GM19395 (cell line): ENCODE results near the gene STK4.

Experiments
- ATAC-seq: cut with Tn5 transposase; IDR thresholded peaks from one replicate; pipeline ENCODE4 v1.9.1; 2021; ENCODE audit warnings: mild to moderate bottlenecking, moderate library complexity; ENCODE audit not compliant: unreplicated experiment

The STK4 gene

GRCh38 chr20:44966030-44966961 is at the start of gene STK4:
Gene STK4 (plus strand): TSS chr20:44966512. CDS start chr20:44966569, 57 bp downstream.
- ATAC-seq: peak; percentile 63

GRCh38 chr20:44916586-44916985 is 49.7 kb upstream of the STK4 start:
- ATAC-seq: no peak

GRCh38 chr20:44917399-44917798 is 48.9 kb upstream of the STK4 start:
- ATAC-seq: no peak

GRCh38 chr20:44918342-44918741 is 48.0 kb upstream of the STK4 start:
- ATAC-seq: no peak

GRCh38 chr20:44918761-44919160 is 47.6 kb upstream of the STK4 start:
- no peak for ATAC-seq

GRCh38 chr20:44921447-44921846 is 44.9 kb upstream of the STK4 start:
- no peak for ATAC-seq

GRCh38 chr20:44924541-44924940 is 41.8 kb upstream of the STK4 start:
- ATAC-seq: no peak

GRCh38 chr20:44928595-44928994 is 37.7 kb upstream of the STK4 start:
- no peak for ATAC-seq

- ATAC-seq: no peak
Observed at GRCh38 chr20:44930517-44931168, 35.7 kb upstream of the STK4 start.

- no peak for ATAC-seq
Observed at GRCh38 chr20:44931911-44932310, 34.4 kb upstream of the STK4 start.

- no peak for ATAC-seq
Observed at GRCh38 chr20:44932916-44933315, 33.4 kb upstream of the STK4 start.

- ATAC-seq: no peak
Observed at GRCh38 chr20:44936510-44936909, 29.8 kb upstream of the STK4 start.

- ATAC-seq: no peak
Observed at GRCh38 chr20:44938637-44939036, 27.7 kb upstream of the STK4 start.

GRCh38 chr20:44941120-44941691 is 25.1 kb upstream of the STK4 start:
- ATAC-seq: no peak

GRCh38 chr20:44942264-44942973 is 23.9 kb upstream of the STK4 start:
- ATAC-seq: no peak

GRCh38 chr20:44943828-44944227 is 22.5 kb upstream of the STK4 start:
- ATAC-seq: no peak

- no peak for ATAC-seq
Observed at GRCh38 chr20:44945261-44945660, 21.1 kb upstream of the STK4 start.

GRCh38 chr20:44946271-44946852 is 19.9 kb upstream of the STK4 start:
- no peak for ATAC-seq

- no peak for ATAC-seq
Observed at GRCh38 chr20:44948107-44948506, 18.2 kb upstream of the STK4 start.

- no peak for ATAC-seq
Observed at GRCh38 chr20:44948513-44948912, 17.8 kb upstream of the STK4 start.

GRCh38 chr20:44950368-44950767 is 15.9 kb upstream of the STK4 start:
- no peak for ATAC-seq
